Measurements from ENCODE around the gene COBL. TPM values are rescaled to one million over a fixed set of nuclear protein-coding genes. Genes with fewer than 3 reads are reported as not detected.

COBL gene
- total and polyA plus RNA-seq, 5 donors from 2014 or later = 0.03 to 0.59 TPM; not detected in 3

DNA sequence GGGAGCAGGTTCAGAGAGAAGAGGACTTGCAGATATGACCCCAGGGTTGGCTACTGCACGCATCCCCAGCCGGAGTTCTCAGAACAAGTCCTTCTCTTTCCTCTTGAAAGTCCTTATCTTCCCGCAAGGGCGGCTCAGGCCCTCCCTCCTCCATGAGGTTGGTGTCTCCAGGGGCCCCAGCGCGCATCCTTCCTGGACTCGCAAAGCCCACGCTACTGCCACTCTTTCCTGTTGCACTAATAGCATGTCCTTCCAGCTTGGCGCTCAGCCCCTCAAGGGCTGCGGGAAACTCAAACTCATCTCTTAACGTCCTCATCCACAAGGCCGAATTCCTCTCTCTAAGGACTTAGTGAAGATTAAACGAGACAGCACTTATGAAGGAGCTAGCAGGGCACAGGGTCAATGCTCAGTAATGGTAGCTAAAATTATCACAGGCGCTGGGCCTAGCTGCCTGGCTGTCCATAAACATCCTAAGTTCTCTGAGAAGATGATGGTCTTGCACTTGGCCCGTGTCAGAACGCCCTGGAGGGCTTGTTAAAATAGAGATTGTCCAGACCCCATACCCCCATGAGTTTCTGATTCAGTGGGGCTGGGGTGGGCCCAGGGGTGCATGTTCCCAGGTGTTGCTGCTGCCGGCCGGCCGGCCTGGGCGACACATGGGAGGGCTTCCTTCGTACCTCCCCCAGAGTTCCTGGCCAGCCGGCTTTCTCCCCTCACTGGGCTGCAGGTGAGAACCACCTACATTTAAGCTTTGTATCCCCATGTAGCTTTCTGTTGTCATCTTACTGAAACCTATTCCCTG is 261.4 kb downstream of the COBL start:
- no peaks in the 10 kb centered on the region for H3K9me3 ChIP-seq (ENCODE audit: control insufficient read depth in 2 of 2, low read length in 2 of 2)
- Mint-ChIP-seq H3K9me3 (peaks cover 0 to 2% (median 0%) of the 10 kb centered on the region in 7 donors), H3K27me3 (peaks cover 4% of the 10 kb centered on the region), H3K4me1 (no peaks in the 10 kb centered on the region), H3K4me3 (no peak overlapping the region), H3K27ac (no peak overlapping the region), H3K36me3 (no peaks in the 10 kb centered on the region)
- H3K27ac ChIP-seq (ENCODE audit: insufficient read depth, low read length, poor library complexity, severe bottlenecking) = no peak overlapping the region
- H3K27me3 ChIP-seq (ENCODE audit: control insufficient read depth, insufficient read depth, low read length) = no peaks in the 10 kb centered on the region
- no peak for ATAC-seq (ENCODE audit: low read depth in 2 of 2)
- no peak for DNase-seq
- no peak overlapping the region for H3K4me3 ChIP-seq (ENCODE audit: low read depth, low read length)
- no peaks in the 10 kb centered on the region for H3K4me1 ChIP-seq (ENCODE audit: control insufficient read depth, insufficient read depth, low read length, poor library complexity, severe bottlenecking)
- no peaks in the 10 kb centered on the region for H3K36me3 ChIP-seq (ENCODE audit: control insufficient read depth, insufficient read depth, low read length)

DNA sequence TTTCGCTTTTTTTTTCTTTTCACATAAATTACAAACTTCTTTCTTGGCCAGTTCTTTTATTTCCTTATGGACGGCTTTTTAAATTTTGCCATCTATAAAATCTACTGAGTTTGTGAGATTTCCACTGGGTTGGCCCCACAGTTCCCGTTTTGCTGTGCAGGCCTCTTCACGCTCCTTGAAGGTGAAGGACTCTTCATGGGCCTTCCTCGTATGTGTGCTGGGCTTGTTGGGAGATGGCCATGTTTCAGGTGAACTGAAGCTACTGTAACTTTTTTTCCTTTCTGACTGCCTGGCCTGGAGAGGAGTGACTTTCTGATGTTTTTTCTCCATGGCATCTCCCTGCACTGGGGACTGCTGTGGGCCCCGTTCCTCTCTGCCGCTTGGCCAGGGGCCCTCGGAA is 262.4 kb downstream of the COBL start:
- ATAC-seq (ENCODE audit: low read depth in 2 of 2) (no peak), DNase-seq (no peak)
- H3K27ac ChIP-seq (ENCODE audit: insufficient read depth, low read length, poor library complexity, severe bottlenecking) = no peak overlapping the region
- no peaks in the 10 kb centered on the region for H3K9me3 ChIP-seq (ENCODE audit: control insufficient read depth in 2 of 2, low read length in 2 of 2)
- no peak overlapping the region for H3K4me3 Mint-ChIP-seq
- peaks cover 4% of the 10 kb centered on the region for H3K27me3 Mint-ChIP-seq
- H3K36me3 ChIP-seq (ENCODE audit: control insufficient read depth, insufficient read depth, low read length) = no peaks in the 10 kb centered on the region
- no peaks in the 10 kb centered on the region for H3K27me3 ChIP-seq (ENCODE audit: control insufficient read depth, insufficient read depth, low read length)
- no peaks in the 10 kb centered on the region for H3K36me3 Mint-ChIP-seq
- H3K9me3 Mint-ChIP-seq = peaks cover 0 to 2% (median 0%) of the 10 kb centered on the region in 7 donors
- H3K4me1 ChIP-seq (ENCODE audit: control insufficient read depth, insufficient read depth, low read length, poor library complexity, severe bottlenecking) = no peaks in the 10 kb centered on the region
- no peak overlapping the region for H3K4me3 ChIP-seq (ENCODE audit: low read depth, low read length)
- no peaks in the 10 kb centered on the region for H3K4me1 Mint-ChIP-seq
- no peak overlapping the region for H3K27ac Mint-ChIP-seq

- H3K4me1 Mint-ChIP-seq = no peaks in the 10 kb centered on the region
- H3K9me3 Mint-ChIP-seq = peaks cover 0 to 2% (median 0%) of the 10 kb centered on the region in 7 donors
- H3K27ac Mint-ChIP-seq = no peak overlapping the region
- no peak overlapping the region for H3K4me3 Mint-ChIP-seq
- Histone ChIP-seq H3K4me1 (ENCODE audit: control insufficient read depth, insufficient read depth, low read length, poor library complexity, severe bottlenecking) (no peaks in the 10 kb centered on the region), H3K27me3 (ENCODE audit: control insufficient read depth, insufficient read depth, low read length) (no peaks in the 10 kb centered on the region), H3K4me3 (ENCODE audit: low read depth, low read length) (no peak overlapping the region), H3K27ac (ENCODE audit: insufficient read depth, low read length, poor library complexity, severe bottlenecking) (no peak overlapping the region), H3K36me3 (ENCODE audit: control insufficient read depth, insufficient read depth, low read length) (no peaks in the 10 kb centered on the region), H3K9me3 (ENCODE audit: control insufficient read depth in 2 of 2, low read length in 2 of 2) (no peaks in the 10 kb centered on the region)
- DNase-seq = no peak
- peaks cover 4% of the 10 kb centered on the region for H3K27me3 Mint-ChIP-seq
- no peak for ATAC-seq (ENCODE audit: low read depth in 2 of 2)
- no peaks in the 10 kb centered on the region for H3K36me3 Mint-ChIP-seq
Observed at GRCh38 chr7:51053160-51053925, 263.3 kb downstream of the COBL start.

- H3K9me3 Mint-ChIP-seq = no peaks in the 10 kb centered on the region
- DNase-seq = no peak
- H3K4me3 ChIP-seq (ENCODE audit: low read depth, low read length) = no peak overlapping the region
- no peaks in the 10 kb centered on the region for H3K36me3 ChIP-seq (ENCODE audit: control insufficient read depth, insufficient read depth, low read length)
- ATAC-seq (ENCODE audit: low read depth in 2 of 2) = no peak
- H3K27ac ChIP-seq (ENCODE audit: insufficient read depth, low read length, poor library complexity, severe bottlenecking) = no peak overlapping the region
- no peaks in the 10 kb centered on the region for H3K4me1 ChIP-seq (ENCODE audit: control insufficient read depth, insufficient read depth, low read length, poor library complexity, severe bottlenecking)
- H3K36me3 Mint-ChIP-seq = no peaks in the 10 kb centered on the region
- no peaks in the 10 kb centered on the region for H3K27me3 ChIP-seq (ENCODE audit: control insufficient read depth, insufficient read depth, low read length)
- H3K27me3 Mint-ChIP-seq = peaks cover 3% of the 10 kb centered on the region
- no peaks in the 10 kb centered on the region for H3K9me3 ChIP-seq (ENCODE audit: control insufficient read depth in 2 of 2, low read length in 2 of 2)
- H3K4me1 Mint-ChIP-seq = no peaks in the 10 kb centered on the region
- H3K27ac Mint-ChIP-seq = no peak overlapping the region
- no peak overlapping the region for H3K4me3 Mint-ChIP-seq
Observed at GRCh38 chr7:51046482-51046881, 270.1 kb downstream of the COBL start.

DNA sequence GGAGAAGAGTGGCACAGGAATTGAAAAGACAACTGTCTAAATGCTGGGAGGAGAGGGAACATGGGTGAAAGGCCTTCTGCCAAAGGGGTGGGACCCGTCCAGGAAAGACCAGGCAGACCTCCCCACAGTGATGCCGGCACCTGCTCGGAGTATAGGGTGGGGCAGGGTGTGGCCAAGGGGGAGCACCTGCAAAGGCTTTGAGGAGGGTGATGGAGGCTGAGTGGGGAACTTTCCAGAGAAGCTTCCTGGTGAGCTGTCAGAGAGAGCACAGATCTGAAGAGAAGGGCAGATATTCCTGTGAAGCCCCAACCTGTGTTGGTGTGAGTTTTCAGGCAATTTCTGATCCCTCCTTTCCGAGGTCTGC is 270.5 kb downstream of the COBL start:
- H3K9me3 Mint-ChIP-seq = no peaks in the 10 kb centered on the region
- no peak overlapping the region for H3K27ac ChIP-seq (ENCODE audit: insufficient read depth, low read length, poor library complexity, severe bottlenecking)
- H3K4me1 ChIP-seq (ENCODE audit: control insufficient read depth, insufficient read depth, low read length, poor library complexity, severe bottlenecking) = no peaks in the 10 kb centered on the region
- H3K9me3 ChIP-seq (ENCODE audit: control insufficient read depth in 2 of 2, low read length in 2 of 2) = no peaks in the 10 kb centered on the region
- H3K4me3 ChIP-seq (ENCODE audit: low read depth, low read length) = no peak overlapping the region
- no peak overlapping the region for H3K4me3 Mint-ChIP-seq
- no peaks in the 10 kb centered on the region for H3K27me3 Mint-ChIP-seq
- DNase-seq = no peak
- no peak overlapping the region for H3K27ac Mint-ChIP-seq
- no peaks in the 10 kb centered on the region for H3K27me3 ChIP-seq (ENCODE audit: control insufficient read depth, insufficient read depth, low read length)
- no peaks in the 10 kb centered on the region for H3K4me1 Mint-ChIP-seq
- no peak for ATAC-seq (ENCODE audit: low read depth in 2 of 2)
- H3K36me3 Mint-ChIP-seq = no peaks in the 10 kb centered on the region
- no peaks in the 10 kb centered on the region for H3K36me3 ChIP-seq (ENCODE audit: control insufficient read depth, insufficient read depth, low read length)

GRCh38 chr7:51045319-51046102 is 271.1 kb downstream of the COBL start:
- H3K4me3 Mint-ChIP-seq = no peak overlapping the region
- ATAC-seq (ENCODE audit: low read depth in 2 of 2) (no peak), DNase-seq (no peak)
- Histone ChIP-seq H3K4me3 (ENCODE audit: low read depth, low read length) (no peak overlapping the region), H3K4me1 (ENCODE audit: control insufficient read depth, insufficient read depth, low read length, poor library complexity, severe bottlenecking) (no peaks in the 10 kb centered on the region), H3K27me3 (ENCODE audit: control insufficient read depth, insufficient read depth, low read length) (no peaks in the 10 kb centered on the region), H3K36me3 (ENCODE audit: control insufficient read depth, insufficient read depth, low read length) (no peaks in the 10 kb centered on the region), H3K9me3 (ENCODE audit: control insufficient read depth in 2 of 2, low read length in 2 of 2) (no peaks in the 10 kb centered on the region), H3K27ac (ENCODE audit: insufficient read depth, low read length, poor library complexity, severe bottlenecking) (no peak overlapping the region)
- H3K9me3 Mint-ChIP-seq = no peaks in the 10 kb centered on the region
- H3K4me1 Mint-ChIP-seq = no peaks in the 10 kb centered on the region
- H3K27me3 Mint-ChIP-seq = no peaks in the 10 kb centered on the region
- no peak overlapping the region for H3K27ac Mint-ChIP-seq
- H3K36me3 Mint-ChIP-seq = no peaks in the 10 kb centered on the region

- H3K27ac ChIP-seq (ENCODE audit: insufficient read depth, low read length, poor library complexity, severe bottlenecking) = no peak overlapping the region
- no peaks in the 10 kb centered on the region for H3K9me3 ChIP-seq (ENCODE audit: control insufficient read depth in 2 of 2, low read length in 2 of 2)
- no peaks in the 10 kb centered on the region for H3K27me3 Mint-ChIP-seq
- DNase-seq (no peak), ATAC-seq (ENCODE audit: low read depth in 2 of 2) (no peak)
- H3K4me3 Mint-ChIP-seq = no peak overlapping the region
- peaks cover 0 to 2% (median 0%) of the 10 kb centered on the region in 7 donors for H3K9me3 Mint-ChIP-seq
- no peak overlapping the region for H3K27ac Mint-ChIP-seq
- no peaks in the 10 kb centered on the region for H3K27me3 ChIP-seq (ENCODE audit: control insufficient read depth, insufficient read depth, low read length)
- no peaks in the 10 kb centered on the region for H3K4me1 ChIP-seq (ENCODE audit: control insufficient read depth, insufficient read depth, low read length, poor library complexity, severe bottlenecking)
- no peaks in the 10 kb centered on the region for H3K4me1 Mint-ChIP-seq
- H3K4me3 ChIP-seq (ENCODE audit: low read depth, low read length) = no peak overlapping the region
- no peaks in the 10 kb centered on the region for H3K36me3 Mint-ChIP-seq
- no peaks in the 10 kb centered on the region for H3K36me3 ChIP-seq (ENCODE audit: control insufficient read depth, insufficient read depth, low read length)
Observed at GRCh38 chr7:51043461-51043860, 273.1 kb downstream of the COBL start.
